GM20431 (cell line): ENCODE results near the gene ZKSCAN3.
"Not testable (repeated sequence)": the region's sequence is repeated elsewhere in the genome, so short reads cannot be mapped to it uniquely, and the experiment has no call there.

ENCODE experiments used
- in situ Hi-C: fragments of 300-500 bp; cut with MseI, MboI; formaldehyde crosslinking; loops from one replicate; pipeline ENCODE4 v1.15.0; 2020; ENCODE audit warnings: low sequenced_read_pairs; ENCODE audit not compliant: unreplicated experiment

The ZKSCAN3 gene

GRCh38 chr6:28349892-28350737 lies at the start of gene ZKSCAN3:
TSS of gene ZKSCAN3 (plus strand) at chr6:28349947. CDS start at chr6:28359587, 9,640 bp downstream.
- in situ Hi-C loops: loop anchor here (25.0 kb wide), 1 partner anchor 213 kb away; the partner anchor contains the start of gene ZKSCAN8

- in situ Hi-C loops: no loop called here
These were observed 46.2 kb upstream of the ZKSCAN3 start for GRCh38 chr6:28303570-28303969.

GRCh38 chr6:28306363-28306762 lies 43.4 kb upstream of the ZKSCAN3 start:
- in situ Hi-C loops: not testable (repeated sequence)

GRCh38 chr6:28311139-28311823 lies 38.5 kb upstream of the ZKSCAN3 start:
- in situ Hi-C loops: no loop called here

- in situ Hi-C loops: no loop called here
These were observed 36.8 kb upstream of the ZKSCAN3 start for GRCh38 chr6:28312939-28313338.

- in situ Hi-C loops: no loop called here
These were observed 34.1 kb upstream of the ZKSCAN3 start for GRCh38 chr6:28315628-28316027.

- in situ Hi-C loops: not testable (repeated sequence)
These were observed 31.9 kb upstream of the ZKSCAN3 start for GRCh38 chr6:28317866-28318265.

- in situ Hi-C loops: no loop called here
These were observed 27.1 kb upstream of the ZKSCAN3 start for GRCh38 chr6:28322661-28323060.

- in situ Hi-C loops: no loop called here
These were observed 25.8 kb upstream of the ZKSCAN3 start for GRCh38 chr6:28323813-28324424.

GRCh38 chr6:28326371-28326948 lies 23.3 kb upstream of the ZKSCAN3 start:
- in situ Hi-C loops: no loop called here

GRCh38 chr6:28330041-28330440 lies 19.7 kb upstream of the ZKSCAN3 start:
- in situ Hi-C loops: no loop called here

GRCh38 chr6:28333047-28333446 lies 16.7 kb upstream of the ZKSCAN3 start:
- in situ Hi-C loops: no loop called here

GRCh38 chr6:28333599-28334018 lies 16.1 kb upstream of the ZKSCAN3 start:
- in situ Hi-C loops: no loop called here

- in situ Hi-C loops: no loop called here
These were observed 15.3 kb upstream of the ZKSCAN3 start for GRCh38 chr6:28334286-28335039.

GRCh38 chr6:28335040-28335563 lies 14.6 kb upstream of the ZKSCAN3 start:
- in situ Hi-C loops: no loop called here

- in situ Hi-C loops: no loop called here
These were observed 14.0 kb upstream of the ZKSCAN3 start, which contains the start of gene ZSCAN31 for GRCh38 chr6:28335564-28336283. TSS of gene ZSCAN31 (minus strand) at chr6:28336148. CDS start at chr6:28329683, 6,465 bp downstream.

- in situ Hi-C loops: no loop called here
These were observed 13.2 kb upstream of the ZKSCAN3 start for GRCh38 chr6:28336284-28337120.

GRCh38 chr6:28337121-28337520 lies 12.6 kb upstream of the ZKSCAN3 start:
- in situ Hi-C loops: no loop called here
